ENCODE data around the gene STK39. TPM values are rescaled to one million over a fixed set of nuclear protein-coding genes. Genes with fewer than 3 reads are reported as not detected.

The STK39 gene
- polyA plus RNA-seq, 1 experiment, result 25.2 TPM

GRCh38 chr2:168028362-168028761 is 219.0 kb downstream of the STK39 start:
- no peaks in the 10 kb centered on the region for H3K27me3 ChIP-seq (ENCODE audit: control insufficient read depth, insufficient read depth, low read length)
- no peak overlapping the region for H3K27ac ChIP-seq (ENCODE audit: low read depth, low read length)
- H3K4me3 ChIP-seq (ENCODE audit: low read depth, low read length), result no peak overlapping the region
- no peak for DNase-seq (ENCODE audit: low read depth, low spot score)
- POLR2A ChIA-PET, result no interaction called here
- TF ChIP-seq CTCF (IDR thresholded peaks at IDR 0.05; ENCODE audit: low read depth, low read length), result no peak
- H3K9me3 ChIP-seq (ENCODE audit: control insufficient read depth, insufficient read depth, low read length), result peaks cover 7% of the 10 kb centered on the region; the same call in 1 of the 2 replicates
- CTCF ChIA-PET, result no interaction called here

GRCh38 chr2:168025487-168026202 is 221.8 kb downstream of the STK39 start:
- POLR2A ChIA-PET, result no interaction called here

GRCh38 chr2:168024459-168024858 is 222.9 kb downstream of the STK39 start:
- ChIA-PET CTCF (no interaction called here), POLR2A (no interaction called here)
- TF ChIP-seq CTCF (IDR thresholded peaks at IDR 0.05; ENCODE audit: low read depth, low read length), result no peak

More at GRCh38 chr2:168025487-168026202, 221.8 kb downstream of the STK39 start:
- no peak for TF ChIP-seq CTCF (IDR thresholded peaks at IDR 0.05; ENCODE audit: low read depth, low read length)
- DNase-seq (ENCODE audit: low read depth, low spot score), result no peak
- no peak overlapping the region for H3K4me3 ChIP-seq (ENCODE audit: low read depth, low read length)
- H3K27ac ChIP-seq (ENCODE audit: low read depth, low read length), result no peak overlapping the region
- CTCF ChIA-PET, result no interaction called here
- H3K27me3 ChIP-seq (ENCODE audit: control insufficient read depth, insufficient read depth, low read length), result no peaks in the 10 kb centered on the region
- H3K9me3 ChIP-seq (ENCODE audit: control insufficient read depth, insufficient read depth, low read length), result peaks cover 5% of the 10 kb centered on the region; the same call in 1 of the 2 replicates

GRCh38 chr2:168021800-168022587 is 225.4 kb downstream of the STK39 start:
- no peak for TF ChIP-seq CTCF (IDR thresholded peaks at IDR 0.05; ENCODE audit: low read depth, low read length)
- ChIA-PET POLR2A (no interaction called here), CTCF (no interaction called here)
- Histone ChIP-seq H3K27ac (ENCODE audit: low read depth, low read length) (no peak overlapping the region), H3K9me3 (ENCODE audit: control insufficient read depth, insufficient read depth, low read length) (no peaks in the 10 kb centered on the region), H3K27me3 (ENCODE audit: control insufficient read depth, insufficient read depth, low read length) (no peaks in the 10 kb centered on the region), H3K4me3 (ENCODE audit: low read depth, low read length) (no peak overlapping the region)
- DNase-seq (ENCODE audit: low read depth, low spot score), result no peak

More at GRCh38 chr2:168024459-168024858, 222.9 kb downstream of the STK39 start:
- Histone ChIP-seq H3K9me3 (ENCODE audit: control insufficient read depth, insufficient read depth, low read length) (no peaks in the 10 kb centered on the region), H3K27me3 (ENCODE audit: control insufficient read depth, insufficient read depth, low read length) (no peaks in the 10 kb centered on the region), H3K27ac (ENCODE audit: low read depth, low read length) (no peak overlapping the region), H3K4me3 (ENCODE audit: low read depth, low read length) (no peak overlapping the region)
- no peak for DNase-seq (ENCODE audit: low read depth, low spot score)

All from AG04450 (cell line).